Mesodermal cell (in vitro differentiated cells): ENCODE data around the gene COLEC11.

Experiments used
- H3K27ac ChIP-seq: 2 replicates; pipeline ENCODE4 v1.7.0; 2013; ENCODE audit warnings: mild to moderate bottlenecking, low read depth, low read length, moderate library complexity; ENCODE audit not compliant: severe bottlenecking
- H3K36me3 ChIP-seq: 2 replicates; pipeline ENCODE4 v1.7.1; 2013; ENCODE audit warnings: mild to moderate bottlenecking, low read length, moderate library complexity; ENCODE audit not compliant: control insufficient read depth, insufficient read depth
- H3K4me1 ChIP-seq: one replicate; pipeline ENCODE4 v1.7.1; 2013; ENCODE audit warnings: mild to moderate bottlenecking, low read length; ENCODE audit not compliant: insufficient read depth, control insufficient read depth, poor library complexity, severe bottlenecking
- H3K4me3 ChIP-seq: 2 replicates; pipeline ENCODE4 v1.7.0; 2013; ENCODE audit warnings: low read length, control low read depth, mild to moderate bottlenecking; ENCODE audit not compliant: insufficient read depth, poor library complexity, severe bottlenecking; ENCODE audit errors: extremely low read depth
- H3K9me3 ChIP-seq: 2 replicates; pipeline ENCODE4 v1.7.1; 2013; ENCODE audit warnings: mild to moderate bottlenecking, low read length, moderate library complexity; ENCODE audit not compliant: control insufficient read depth
- WGBS, 2 experiments: methylation state at CpG; one replicate each; pipeline ENCODE4 v1.1.5; 2013; ENCODE audit warnings: missing lambda C conversion rate in 2 of 2; ENCODE audit not compliant: insufficient coverage in 2 of 2; 5-methylcytosine and 5-hydroxymethylcytosine counted together

Gene COLEC11

GRCh38 chr2:3641181-3641580 lies 46.3 kb downstream of the COLEC11 start:
- H3K4me1 ChIP-seq = no peaks in the 10 kb centered on the region
- WGBS, 2 experiments = 92 to 94% methylated on average over 10 to 11 of the region's 13 CpGs
- H3K9me3 ChIP-seq = no peaks in the 10 kb centered on the region

GRCh38 chr2:3641841-3642421 lies 47.0 kb downstream of the COLEC11 start:
- WGBS, 2 experiments = 90 to 94% methylated on average over 23 to 26 of the region's 26 CpGs
- Histone ChIP-seq H3K9me3 (no peaks in the 10 kb centered on the region), H3K4me3 (no peak overlapping the region), H3K36me3 (no peaks in the 10 kb centered on the region), H3K27ac (no peak overlapping the region), H3K4me1 (no peaks in the 10 kb centered on the region)

More at GRCh38 chr2:3641181-3641580, 46.3 kb downstream of the COLEC11 start:
- Histone ChIP-seq H3K4me3 (no peak overlapping the region), H3K36me3 (no peaks in the 10 kb centered on the region), H3K27ac (no peak overlapping the region)

- no peak overlapping the region for H3K27ac ChIP-seq
- H3K36me3 ChIP-seq = no peaks in the 10 kb centered on the region
- no peak overlapping the region for H3K4me3 ChIP-seq
- no peaks in the 10 kb centered on the region for H3K9me3 ChIP-seq
- 92 to 93% methylated on average over 15 to 17 of the region's 18 CpGs for WGBS, 2 experiments
- no peaks in the 10 kb centered on the region for H3K4me1 ChIP-seq
Observed at GRCh38 chr2:3642521-3643215, 47.8 kb downstream of the COLEC11 start.

- Histone ChIP-seq H3K27ac (no peak overlapping the region), H3K9me3 (no peaks in the 10 kb centered on the region), H3K4me3 (no peak overlapping the region), H3K4me1 (no peaks in the 10 kb centered on the region), H3K36me3 (no peaks in the 10 kb centered on the region)
- WGBS, 2 experiments = 94 to 96% methylated on average over 43 to 47 of the region's 48 CpGs
Observed at GRCh38 chr2:3643371-3644245, 48.7 kb downstream of the COLEC11 start.

GRCh38 chr2:3644246-3644525 lies 49.3 kb downstream of the COLEC11 start:
- no peaks in the 10 kb centered on the region for H3K9me3 ChIP-seq
- H3K4me1 ChIP-seq = no peaks in the 10 kb centered on the region
- H3K36me3 ChIP-seq = no peaks in the 10 kb centered on the region
- H3K4me3 ChIP-seq = no peak overlapping the region
- no peak overlapping the region for H3K27ac ChIP-seq

- no peak overlapping the region for H3K27ac ChIP-seq
- no peaks in the 10 kb centered on the region for H3K4me1 ChIP-seq
- no peaks in the 10 kb centered on the region for H3K9me3 ChIP-seq
- 84 to 86% methylated on average over 12 to 14 of the region's 15 CpGs for WGBS, 2 experiments
- H3K36me3 ChIP-seq = no peaks in the 10 kb centered on the region
- H3K4me3 ChIP-seq = no peak overlapping the region
Observed at GRCh38 chr2:3644891-3645605, 50.1 kb downstream of the COLEC11 start.

- WGBS, 2 experiments = 86 to 92% methylated on average over 8 of the region's 10 CpGs
Observed at GRCh38 chr2:3645745-3646389, 51.0 kb downstream of the COLEC11 start.

GRCh38 chr2:3646446-3646845 lies 51.5 kb downstream of the COLEC11 start:
- Histone ChIP-seq H3K4me1 (no peaks in the 10 kb centered on the region), H3K27ac (no peak overlapping the region), H3K9me3 (no peaks in the 10 kb centered on the region), H3K4me3 (no peak overlapping the region), H3K36me3 (no peaks in the 10 kb centered on the region)
- WGBS, 2 experiments = 83 to 90% methylated on average over 3 to 4 of the region's 8 CpGs

More at GRCh38 chr2:3645745-3646389, 51.0 kb downstream of the COLEC11 start:
- Histone ChIP-seq H3K4me1 (no peaks in the 10 kb centered on the region), H3K4me3 (no peak overlapping the region), H3K27ac (no peak overlapping the region), H3K36me3 (no peaks in the 10 kb centered on the region), H3K9me3 (no peaks in the 10 kb centered on the region)

GRCh38 chr2:3647246-3647645 lies 52.3 kb downstream of the COLEC11 start:
- H3K27ac ChIP-seq = no peak overlapping the region
- H3K9me3 ChIP-seq = no peaks in the 10 kb centered on the region
- 87 to 88% methylated on average over 13 of the region's 13 CpGs for WGBS, 2 experiments
- H3K4me1 ChIP-seq = peaks cover 4% of the 10 kb centered on the region
- no peak overlapping the region for H3K4me3 ChIP-seq
- no peaks in the 10 kb centered on the region for H3K36me3 ChIP-seq
